Measurements from ENCODE around the gene STAT1.

- TF ChIP-seq CTCF (conservative IDR thresholded peaks at IDR 0.05 in 1 of 2, IDR thresholded peaks at IDR 0.05 in 1 of 2; ENCODE audit: low read depth in 1 of 2, low read length in 2 of 2): no peak
- no peak for TF ChIP-seq EZH2 (IDR thresholded peaks at IDR 0.05; ENCODE audit: low read length, missing control alignments)
Measured at GRCh38 chr2:190990132-190990531, 23.8 kb downstream of the STAT1 start.
